PC-3 (cell line): Measurements from ENCODE around the gene CDKN1B. TPM values are rescaled to one million over a fixed set of nuclear protein-coding genes. Genes with fewer than 3 reads are reported as not detected.

Experiments
- ATAC-seq: fragments of 200-7000 bp; cut with Tn5 transposase; 2 replicates; pipeline ENCODE4 v1.9.1; 2020; ENCODE audit warnings: mild to moderate bottlenecking, moderate library complexity
- BruUV-seq: library from RNA; stranded (reverse); fragments of 400-500 nt; replicated peaks from 2 replicates; lab custom pipeline; 2021; lab: Mats Ljungman, UMichigan
- CTCF ChIA-PET: fragments of 300-600 bp; sonication (Branson Sonifier 250); formaldehyde crosslinking; loops from one replicate; lab custom pipeline; 2022; ENCODE audit warnings: antibody characterized with exemption; lab: Charles Lee
- POLR2A ChIA-PET: fragments of 300-600 bp; sonication (Branson Sonifier 250); formaldehyde crosslinking; loops from one replicate; lab custom pipeline; 2022; ENCODE audit warnings: antibody characterized with exemption; ENCODE audit not compliant: unreplicated experiment; lab: Charles Lee
- DNase-seq: peaks from one replicate; pipeline ENCODE4 v3.0.0-alpha.2; 2015
- H2AFZ ChIP-seq: fragments of 300-600 bp; sonication (generic); 2 replicates; pipeline ENCODE4 v1.6.0; 2016; ENCODE audit warnings: antibody characterized with exemption, low read length
- H3F3A ChIP-seq: fragments of 300-600 bp; sonication (generic); one replicate; pipeline ENCODE4 v1.6.0; 2017; ENCODE audit warnings: antibody characterized with exemption, low read length, control low read depth, mild to moderate bottlenecking; ENCODE audit not compliant: unreplicated experiment
- H3K27ac ChIP-seq: fragments of 300-600 bp; sonication (generic); 2 replicates; pipeline ENCODE4 v1.5.1; 2016; ENCODE audit warnings: mild to moderate bottlenecking, low read length
- H3K27me3 ChIP-seq: fragments of 300-600 bp; sonication (generic); 2 replicates; pipeline ENCODE4 v1.6.1; 2016; ENCODE audit warnings: low read length, mixed read lengths
- H3K36me3 ChIP-seq: fragments of 300-600 bp; sonication (generic); 2 replicates; pipeline ENCODE4 v1.6.1; 2016; ENCODE audit warnings: low read depth, mixed run types, low read length, mixed read lengths
- H3K4me1 ChIP-seq: fragments of 300-600 bp; sonication (generic); 2 replicates; pipeline ENCODE4 v1.5.1; 2016; ENCODE audit warnings: low read length; ENCODE audit not compliant: insufficient read depth
- H3K4me2 ChIP-seq: fragments of 300-600 bp; sonication (generic); 2 replicates; pipeline ENCODE4 v1.6.0; 2016; ENCODE audit warnings: low read length
- H3K4me3 ChIP-seq: fragments of 300-600 bp; sonication (generic); 2 replicates; pipeline ENCODE4 v1.5.1; 2016; ENCODE audit warnings: mild to moderate bottlenecking, low read length, mixed read lengths
- H3K79me2 ChIP-seq: fragments of 300-600 bp; sonication (generic); 2 replicates; pipeline ENCODE4 v1.6.1; 2017; ENCODE audit warnings: low read length, mixed read lengths
- H3K9ac ChIP-seq: fragments of 300-600 bp; sonication (generic); 2 replicates; pipeline ENCODE4 v1.6.0; 2016; ENCODE audit warnings: mild to moderate bottlenecking, low read length
- H3K9me2 ChIP-seq: fragments of 300-600 bp; sonication (generic); replicated peaks from 2 replicates; pipeline ENCODE4 v1.6.1; 2016; ENCODE audit warnings: mixed run types, low read length, mixed read lengths
- H3K9me3 ChIP-seq: fragments of 300-600 bp; sonication (generic); 2 replicates; pipeline ENCODE4 v1.6.1; 2016; ENCODE audit warnings: low read length, mixed read lengths
- H4K20me1 ChIP-seq: fragments of 300-600 bp; sonication (generic); 2 replicates; pipeline ENCODE4 v1.6.1; 2016; ENCODE audit warnings: low read length, mixed read lengths
- EZH2 ChIP-seq: fragments of 300-600 bp; sonication (generic); IDR thresholded peaks from one replicate; pipeline ENCODE4 v1.6.1; 2017; ENCODE audit warnings: antibody characterized with exemption, mild to moderate bottlenecking, low read length; ENCODE audit not compliant: unreplicated experiment
- EZH2phosphoT487 ChIP-seq: fragments of 300-600 bp; sonication (generic); IDR thresholded peaks from 2 replicates; pipeline ENCODE4 v1.6.1; 2018; ENCODE audit warnings: mild to moderate bottlenecking, antibody characterized with exemption, low read length, borderline replicate concordance
- intact Hi-C: fragments of 100-400 bp; cut with micrococcal nuclease; formaldehyde crosslinking; loops from 2 replicates; pipeline ENCODE4 v1.9.0; 2023
- total RNA-seq: library from RNA; depleted of rRNA; stranded (reverse); fragments of >200 nt; gene quantifications from 2 replicates; pipeline ENCODE4 v1.2.3, GENCODE V29; 2014
- TF ChIP-seq, protein P1 (sequence below): fragments of 300-600 bp; sonication (generic); conservative IDR thresholded peaks from 2 replicates; pipeline ENCODE4 v1.5.1; 2017; ENCODE audit warnings: antibody characterized with exemption, low read depth, mild to moderate bottlenecking, low read length

CDKN1B gene
- total RNA-seq, 1 experiment from 2014 or later: 29.2 TPM

DNA sequence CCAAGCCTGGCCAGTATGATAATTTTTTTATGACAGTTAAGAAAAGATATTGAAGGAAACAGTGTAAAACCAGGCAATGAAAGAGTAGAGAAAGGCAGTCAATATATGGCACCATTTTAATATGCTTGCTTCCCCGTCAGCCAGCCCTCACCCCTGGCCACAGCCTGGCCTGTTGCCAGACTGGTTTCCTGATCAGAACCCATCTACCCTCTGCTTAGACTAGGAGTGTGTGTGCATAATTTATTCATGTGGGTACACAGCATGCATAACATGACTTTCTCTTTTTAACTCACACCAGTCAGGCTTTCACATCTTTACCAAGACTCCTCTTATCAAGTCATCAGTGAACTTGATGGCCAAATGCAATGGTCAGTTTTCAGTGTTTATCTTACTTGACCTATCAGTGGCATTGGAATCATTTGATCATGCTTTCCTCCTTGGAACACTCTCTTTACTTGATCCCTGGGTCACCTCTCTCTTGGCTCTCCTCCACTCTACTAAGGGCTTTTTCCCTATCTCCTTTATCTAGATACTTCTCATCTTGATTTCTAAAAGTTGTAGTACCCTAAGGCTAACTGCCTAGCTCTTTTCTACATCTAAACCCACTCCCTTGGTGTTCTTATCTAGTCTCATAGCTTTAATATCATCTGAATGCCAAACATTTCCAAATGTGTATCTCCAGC lies 11.2 kb upstream of the CDKN1B start:
- BruUV-seq: no TSS peak
- POLR2A ChIA-PET: interaction anchor here (0.5 kb wide), 1 partner anchor 445 kb away, joined by 3 read pairs; no protein-coding TSS in a partner anchor
- intact Hi-C loops: loop anchor here (2.0 kb wide), 1 partner anchor 93 kb away; no protein-coding TSS in a partner anchor

DNA sequence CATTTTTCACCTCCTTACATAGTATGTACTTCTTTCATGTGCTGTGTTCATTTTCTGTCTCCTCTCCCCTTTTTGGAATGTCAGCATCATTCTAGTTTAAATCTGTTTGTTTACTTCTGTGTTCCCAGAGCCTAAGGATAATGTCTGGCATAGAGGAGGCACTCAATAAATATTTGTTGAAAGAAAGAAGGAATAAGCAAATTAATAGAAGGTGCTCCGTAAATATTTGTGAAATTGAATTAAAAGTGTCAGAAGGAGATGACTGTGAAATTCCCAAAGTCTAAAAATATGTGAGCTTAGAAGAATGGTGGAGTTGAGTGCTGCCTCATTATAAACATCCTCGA lies 3.3 kb upstream of the CDKN1B start:
- Histone ChIP-seq H3K36me3 (peaks cover 7% of the 10 kb centered on the region), H3K4me2 (peak overlapping the region; percentile 88), H3K79me2 (peaks cover 28% of the 10 kb centered on the region), H3K27ac (0 out of 2 replicates have a peak overlapping the region, but pooled peaks have one; percentile 26), H4K20me1 (peaks cover 2% of the 10 kb centered on the region; the same call in 1 of the 2 replicates), H3K4me3 (peak overlapping the region; percentile 70), H3F3A (no peaks in the 10 kb centered on the region), H3K9me2 (no peaks in the 10 kb centered on the region), H3K4me1 (peaks cover 31% of the 10 kb centered on the region), H3K9ac (peak overlapping the region; percentile 38; the same call in 1 of the 2 replicates), H2AFZ (peak overlapping the region; percentile 87), H3K27me3 (no peaks in the 10 kb centered on the region), H3K9me3 (no peaks in the 10 kb centered on the region)
- ChIA-PET POLR2A (interaction anchor here (0.5 kb wide), 2 partner anchors 12 to 315 kb away, joined by 3 to 4 read pairs; no protein-coding TSS in a partner anchor), CTCF (interaction anchor here (0.6 to 1.1 kb wide), 2 partner anchors 23 to 24 kb away, joined by 4 to 9 read pairs; no protein-coding TSS in a partner anchor)
- DNase-seq: no peak
- intact Hi-C loops: no loop called here
- no peak for ATAC-seq
- no TSS peak for BruUV-seq
- no peak for TF ChIP-seq EZH2phosphoT487
- TF ChIP-seq, protein P1, sequence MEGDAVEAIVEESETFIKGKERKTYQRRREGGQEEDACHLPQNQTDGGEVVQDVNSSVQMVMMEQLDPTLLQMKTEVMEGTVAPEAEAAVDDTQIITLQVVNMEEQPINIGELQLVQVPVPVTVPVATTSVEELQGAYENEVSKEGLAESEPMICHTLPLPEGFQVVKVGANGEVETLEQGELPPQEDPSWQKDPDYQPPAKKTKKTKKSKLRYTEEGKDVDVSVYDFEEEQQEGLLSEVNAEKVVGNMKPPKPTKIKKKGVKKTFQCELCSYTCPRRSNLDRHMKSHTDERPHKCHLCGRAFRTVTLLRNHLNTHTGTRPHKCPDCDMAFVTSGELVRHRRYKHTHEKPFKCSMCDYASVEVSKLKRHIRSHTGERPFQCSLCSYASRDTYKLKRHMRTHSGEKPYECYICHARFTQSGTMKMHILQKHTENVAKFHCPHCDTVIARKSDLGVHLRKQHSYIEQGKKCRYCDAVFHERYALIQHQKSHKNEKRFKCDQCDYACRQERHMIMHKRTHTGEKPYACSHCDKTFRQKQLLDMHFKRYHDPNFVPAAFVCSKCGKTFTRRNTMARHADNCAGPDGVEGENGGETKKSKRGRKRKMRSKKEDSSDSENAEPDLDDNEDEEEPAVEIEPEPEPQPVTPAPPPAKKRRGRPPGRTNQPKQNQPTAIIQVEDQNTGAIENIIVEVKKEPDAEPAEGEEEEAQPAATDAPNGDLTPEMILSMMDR: no peak
- no peak for TF ChIP-seq EZH2

More for the DNA sequence above, 11.2 kb upstream of the CDKN1B start:
- Histone ChIP-seq H3K4me3 (no peak overlapping the region), H3K36me3 (no peaks in the 10 kb centered on the region), H3K9me2 (no peaks in the 10 kb centered on the region), H3K27me3 (no peaks in the 10 kb centered on the region), H3K4me1 (peaks cover 5% of the 10 kb centered on the region), H3K27ac (no peak overlapping the region), H4K20me1 (no peaks in the 10 kb centered on the region), H2AFZ (no peak overlapping the region), H3K9me3 (no peaks in the 10 kb centered on the region), H3F3A (no peaks in the 10 kb centered on the region), H3K79me2 (no peaks in the 10 kb centered on the region), H3K9ac (no peak overlapping the region), H3K4me2 (no peak overlapping the region)
- DNase-seq (no peak), ATAC-seq (no peak)
- CTCF ChIA-PET: no interaction called here
- TF ChIP-seq, protein P1: no peak
- TF ChIP-seq EZH2 (no peak), EZH2phosphoT487 (no peak)
